UCSD-AML1 (cell line): ENCODE measurements around the gene EXOC6B.

Experiments
- DNase-seq: peaks from one replicate; lab custom pipeline; 2025; ENCODE audit not compliant: unreplicated experiment; lab: John Stamatoyannopoulos, UW

Gene EXOC6B

DNA sequence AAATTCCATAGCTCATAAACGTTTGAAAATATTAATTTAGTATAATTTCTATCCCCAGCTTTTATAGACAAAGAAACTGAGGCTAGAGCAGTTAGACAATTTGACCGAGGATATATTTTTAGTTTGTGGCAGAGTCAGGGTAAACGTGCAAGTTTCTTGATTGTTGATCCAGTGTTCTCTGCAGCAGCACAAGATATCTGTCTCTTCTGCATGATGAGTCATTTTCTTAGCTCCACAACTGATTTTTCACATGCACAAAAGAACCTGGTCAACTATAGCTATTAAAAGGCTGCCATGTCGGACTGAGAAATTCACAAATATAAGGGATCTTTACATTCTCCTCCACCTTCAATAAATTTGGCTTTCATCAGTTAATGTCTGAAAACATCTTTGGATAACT lies 534.8 kb downstream of the EXOC6B start:
- DNase-seq, result no peak

DNA sequence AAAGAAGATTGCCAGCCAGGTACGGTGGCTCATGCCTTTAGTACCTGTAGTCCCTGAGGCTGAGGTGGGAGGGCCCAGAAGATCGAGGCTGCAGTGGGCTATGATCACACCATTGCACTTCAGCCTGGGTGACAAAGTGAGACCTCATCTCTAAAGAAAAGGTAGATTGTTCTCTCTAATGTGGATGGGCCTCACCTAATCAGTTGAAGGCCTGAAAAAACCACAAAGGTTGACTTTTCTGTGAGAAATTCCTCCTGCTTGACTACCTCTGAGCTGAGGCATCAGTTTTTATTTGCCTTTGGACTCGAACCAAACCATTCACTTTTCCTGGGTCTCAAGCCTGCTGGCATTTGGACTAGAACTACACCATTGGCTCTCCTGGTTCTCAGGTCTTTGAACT lies 536.1 kb downstream of the EXOC6B start:
- DNase-seq, result no peak

DNA sequence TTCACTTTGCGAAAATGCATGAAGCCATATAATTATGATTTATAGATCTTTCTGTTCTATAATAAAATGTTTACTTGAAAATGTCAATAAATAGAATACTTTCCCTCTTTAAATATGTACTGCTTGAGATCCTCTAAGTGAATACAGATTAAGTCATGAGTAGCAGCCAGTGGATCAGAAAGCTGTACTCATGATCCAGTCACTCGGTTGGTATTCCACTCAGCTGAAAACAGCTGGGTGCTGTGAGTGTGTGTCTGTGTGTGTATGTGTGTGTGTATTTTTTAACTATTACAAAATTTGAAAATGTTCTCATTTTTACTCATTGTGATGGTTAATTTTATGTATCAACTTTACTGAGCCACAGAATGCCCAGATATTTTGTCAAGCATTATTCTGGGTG lies 536.5 kb downstream of the EXOC6B start:
- DNase-seq, result no peak

DNA sequence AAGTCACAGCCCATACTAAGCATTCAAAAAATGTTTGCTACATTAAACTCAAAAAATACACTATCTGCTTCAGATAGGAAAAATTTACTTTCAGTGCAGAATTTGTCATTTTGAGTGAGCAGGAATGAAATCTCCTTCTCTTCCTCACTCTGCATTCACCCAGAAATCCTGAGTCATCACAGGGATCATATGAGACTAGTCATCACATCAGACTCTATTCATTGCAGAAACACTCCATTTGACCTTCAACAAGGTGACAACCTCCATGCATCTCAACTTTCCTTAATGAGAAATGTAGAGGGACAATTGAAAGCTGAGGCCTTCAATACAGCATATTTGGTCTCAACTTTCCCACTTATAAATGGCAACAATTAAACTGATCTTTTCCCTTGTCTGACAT lies 547.8 kb downstream of the EXOC6B start:
- no peak for DNase-seq

DNA sequence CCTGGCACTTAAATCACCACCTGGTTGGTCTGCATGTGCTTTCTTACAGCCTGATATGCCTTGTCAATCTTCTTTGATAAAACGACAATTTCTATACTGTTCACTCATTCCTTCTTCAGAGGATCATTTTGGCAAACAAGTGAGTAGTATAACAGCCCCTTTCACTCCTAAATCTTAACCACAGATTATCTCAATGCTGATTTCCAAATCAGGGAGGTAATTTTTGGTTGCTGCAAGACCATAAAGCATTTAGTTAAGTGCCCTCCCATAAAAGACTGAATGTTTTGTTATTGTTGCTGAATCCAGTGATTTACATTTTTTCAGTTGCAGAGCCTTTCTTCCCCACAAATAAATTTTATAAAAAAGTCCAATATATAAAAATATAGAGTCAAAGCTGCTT lies 549.0 kb downstream of the EXOC6B start:
- DNase-seq, result no peak

DNA sequence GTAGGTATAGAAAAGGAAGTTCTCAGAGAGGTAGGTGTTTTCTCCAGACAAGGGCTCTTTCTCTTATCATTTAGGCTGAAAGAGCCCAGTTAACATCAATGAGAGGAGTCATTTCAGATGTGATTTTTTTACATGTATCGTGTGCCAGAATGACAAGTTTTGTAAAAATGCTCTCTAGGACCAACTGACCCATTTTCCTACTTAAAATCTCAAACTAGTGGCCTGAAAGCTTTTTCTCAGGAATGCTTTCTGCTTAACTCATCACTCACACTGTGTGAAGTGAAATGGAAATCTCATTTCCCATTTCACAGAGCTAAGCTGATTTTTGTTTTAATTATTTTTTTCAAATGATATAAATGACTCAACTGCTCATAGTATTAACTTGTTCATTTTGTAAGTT lies 549.5 kb downstream of the EXOC6B start:
- DNase-seq, result no peak

DNA sequence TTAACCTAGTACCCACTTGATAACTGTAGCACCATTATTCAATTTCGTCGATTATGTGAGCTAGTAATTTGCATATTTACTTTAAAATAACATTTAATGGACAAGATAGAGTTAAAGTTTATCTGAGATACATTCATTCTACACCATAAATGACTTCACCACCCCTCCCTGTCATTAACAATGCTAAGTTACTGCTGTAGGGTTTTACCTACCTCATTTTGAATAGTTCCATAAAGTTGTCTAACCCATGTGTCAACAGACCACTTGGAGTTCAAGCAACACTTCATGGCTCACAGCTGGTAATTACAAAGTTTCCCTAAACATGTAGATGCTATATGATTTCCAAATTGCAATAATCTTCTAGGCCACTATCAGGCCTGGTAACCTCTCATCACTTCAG lies 550.7 kb downstream of the EXOC6B start:
- DNase-seq, result no peak

DNA sequence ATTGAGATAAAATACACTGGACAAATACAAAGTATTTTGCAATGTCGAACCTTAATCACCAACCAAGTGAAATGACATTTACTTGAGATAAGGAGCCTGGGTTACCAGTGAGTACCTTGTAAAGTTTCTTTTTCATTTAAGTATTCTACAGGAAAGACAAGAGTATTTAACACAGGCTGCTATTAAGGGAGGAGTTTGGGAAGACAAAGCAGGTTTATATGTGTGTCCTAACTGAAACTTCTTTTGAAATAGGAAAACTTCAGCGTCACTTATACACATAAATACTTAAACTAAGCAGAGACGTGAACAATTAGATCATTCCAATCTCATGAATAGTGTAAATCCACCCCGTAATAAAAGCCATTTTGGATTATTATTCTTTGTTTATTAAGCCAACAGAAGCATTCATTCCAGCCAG lies 551.4 kb downstream of the EXOC6B start:
- DNase-seq, result no peak

DNA sequence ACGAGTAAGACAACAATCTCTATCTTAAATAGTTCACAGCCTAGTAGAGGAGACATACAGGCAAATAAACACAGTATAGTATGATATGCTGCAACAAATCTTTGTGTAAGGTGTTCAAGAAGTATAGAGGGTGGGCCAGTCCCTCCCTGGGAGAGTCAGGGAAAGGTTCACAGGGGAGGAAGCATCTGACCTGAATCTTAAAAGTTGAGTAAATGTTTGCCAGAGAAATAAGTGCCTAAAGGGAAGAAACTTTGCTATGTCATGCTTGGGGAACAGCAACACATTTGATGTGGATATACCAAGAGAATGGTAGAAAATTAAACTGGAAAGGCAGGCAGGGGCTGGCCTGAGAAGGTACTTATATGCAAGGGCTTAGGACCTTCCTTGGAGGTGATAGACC lies 552.4 kb downstream of the EXOC6B start:
- no peak for DNase-seq

DNA sequence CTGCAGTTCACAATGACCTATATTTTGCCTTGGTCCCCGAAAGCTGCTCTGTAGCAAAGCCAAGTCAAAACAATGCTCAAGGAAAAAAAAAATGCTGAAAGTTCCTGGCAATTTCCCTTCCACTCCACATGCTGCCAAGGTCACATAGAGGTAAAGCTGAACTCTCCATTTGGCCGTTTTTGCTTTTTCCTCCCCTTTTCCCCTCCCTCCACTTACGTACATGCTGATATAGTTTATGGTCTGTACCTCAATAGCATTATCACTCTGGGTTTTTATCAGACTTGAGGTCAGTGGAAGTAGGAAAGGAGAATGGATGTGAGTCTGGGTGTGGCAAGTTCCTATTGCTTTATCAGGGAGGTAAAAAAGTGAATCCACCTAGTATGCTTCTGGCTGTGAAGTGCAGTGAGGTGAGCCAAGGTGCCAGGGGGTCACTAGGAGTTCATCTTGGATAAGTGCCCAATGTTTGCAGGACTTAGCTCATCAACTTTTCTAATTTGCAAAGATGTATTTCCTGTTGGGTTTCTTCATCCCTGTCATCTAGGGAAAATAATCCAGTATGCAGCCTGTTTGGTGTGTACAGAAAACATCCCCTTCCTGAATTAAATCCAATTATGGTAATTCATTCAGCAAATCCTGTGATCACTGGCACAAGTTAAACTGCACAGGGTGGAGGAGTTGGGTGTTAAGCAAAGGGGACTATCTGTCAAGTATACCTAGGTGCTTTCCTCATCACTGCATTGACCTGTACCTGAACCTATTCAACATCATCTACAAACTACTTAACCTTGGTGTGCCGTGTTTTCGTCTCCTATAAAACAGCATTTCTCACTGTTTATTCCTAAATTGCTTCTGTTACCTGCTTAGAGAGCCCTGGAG lies 553.8 kb downstream of the EXOC6B start:
- no peak for DNase-seq

DNA sequence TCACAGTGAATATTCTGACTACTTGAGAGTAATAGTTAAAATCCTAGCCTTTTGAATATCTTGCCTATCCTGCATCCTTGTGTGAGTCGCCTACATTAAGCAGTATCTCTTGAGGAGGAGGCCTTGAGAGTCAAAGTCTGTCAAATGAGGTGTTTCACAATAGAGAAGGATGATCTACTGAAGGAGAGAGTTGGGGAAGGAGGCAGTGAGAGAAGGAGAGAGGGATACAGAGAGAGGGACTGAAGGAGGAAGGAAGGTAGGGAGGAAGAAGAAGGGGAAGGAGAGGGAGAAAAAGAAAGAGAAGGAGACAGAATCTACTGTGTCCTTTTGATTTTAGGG lies 554.6 kb downstream of the EXOC6B start:
- no peak for DNase-seq

DNA sequence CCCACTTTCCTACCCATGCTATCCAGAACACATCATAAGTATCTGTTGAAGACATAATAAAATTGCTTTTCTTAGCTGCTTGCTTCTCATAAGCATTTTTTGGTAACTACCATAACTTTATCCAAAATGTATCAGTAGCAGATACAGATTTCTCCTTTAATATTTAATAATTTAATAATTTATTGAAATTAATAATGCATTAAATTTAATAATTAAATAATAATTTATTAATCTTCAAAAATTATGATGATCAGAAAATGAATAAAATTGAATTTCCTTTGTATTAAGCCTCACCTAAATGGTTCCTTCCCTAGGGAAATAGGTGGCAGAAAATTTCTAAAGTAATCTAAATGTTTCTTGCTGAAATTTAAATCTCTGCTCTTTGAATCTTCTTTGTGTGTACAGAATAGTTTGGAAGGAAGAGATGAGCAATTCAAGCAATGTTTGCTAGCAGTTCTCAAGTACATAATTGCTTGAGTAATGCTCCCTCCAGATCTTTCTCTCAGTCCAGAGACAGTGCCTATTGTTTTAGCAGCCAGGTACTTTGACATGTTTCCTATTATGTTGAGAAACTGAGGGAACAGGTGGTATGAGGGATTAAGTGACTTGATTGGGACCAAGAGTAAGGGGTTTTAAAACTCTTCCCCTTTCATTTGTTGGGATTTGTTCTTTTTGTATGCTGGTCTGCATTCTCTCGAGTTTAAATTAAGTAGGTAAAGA lies 555.1 kb downstream of the EXOC6B start:
- DNase-seq, result no peak

DNA sequence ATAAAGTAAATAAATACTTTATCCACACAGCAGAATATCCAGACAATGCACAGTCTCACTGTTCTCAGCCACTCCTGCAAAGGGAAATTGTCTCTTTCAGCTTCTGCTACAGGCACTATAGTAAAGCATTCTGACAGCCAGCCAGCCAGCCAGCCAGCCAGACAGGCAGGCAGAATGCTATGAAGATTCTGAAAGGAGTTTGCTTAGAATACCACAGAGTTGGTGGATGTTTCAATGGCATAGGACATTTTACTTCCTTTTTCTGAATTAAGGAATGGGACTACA lies 562.1 kb downstream of the EXOC6B start:
- no peak for DNase-seq

DNA sequence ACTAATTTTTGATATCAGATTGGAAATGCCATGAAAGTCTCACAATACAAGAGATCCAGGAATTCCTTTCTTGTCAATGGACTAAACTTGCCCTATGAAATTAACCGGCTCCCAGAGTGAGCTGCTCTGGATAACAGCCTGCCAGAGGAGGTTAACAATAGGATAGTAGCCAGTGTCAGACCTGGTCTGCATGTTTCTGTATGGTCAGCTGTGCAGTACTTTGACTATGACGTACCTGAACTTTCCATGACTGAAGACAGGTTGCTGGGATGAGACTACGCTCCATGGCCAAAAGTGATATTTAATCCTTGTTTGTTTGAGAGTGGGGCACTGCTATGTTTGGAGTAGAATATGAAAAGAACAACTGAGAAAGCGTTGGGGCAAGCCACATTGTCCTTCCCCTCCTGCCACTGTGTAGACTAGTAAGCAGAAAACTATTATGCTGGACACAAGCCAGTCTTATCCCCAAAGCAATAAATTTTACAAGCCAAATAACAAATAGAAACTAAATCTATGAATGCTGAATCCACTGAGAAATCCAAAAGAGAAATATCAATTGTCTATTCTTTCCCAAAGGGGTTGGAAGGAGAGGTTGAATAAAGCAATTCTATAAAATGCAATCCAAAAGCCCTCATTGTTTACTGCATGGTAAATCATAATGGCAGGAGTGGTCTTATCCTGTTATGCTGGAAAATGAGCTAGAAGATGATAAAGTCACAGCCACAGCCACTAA lies 562.6 kb downstream of the EXOC6B start:
- DNase-seq, result no peak

DNA sequence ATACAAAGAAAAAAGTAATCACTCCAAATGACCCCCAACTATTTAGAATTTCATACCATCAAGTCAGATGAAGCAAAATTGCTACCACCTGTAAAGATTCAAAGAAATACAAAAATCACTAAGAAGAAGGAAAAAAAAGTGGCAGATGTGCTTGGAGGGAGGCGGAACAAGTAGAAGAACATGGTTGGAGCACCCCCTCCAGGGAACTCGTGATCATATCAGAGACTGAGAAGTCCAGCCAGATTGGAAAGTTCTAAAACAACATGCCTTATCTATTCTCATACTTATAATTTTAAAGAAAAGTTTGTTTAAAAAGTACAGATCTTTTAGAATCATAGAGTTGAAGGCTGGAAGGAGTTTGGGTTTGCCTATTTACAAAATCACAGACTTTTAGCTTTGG lies 564.8 kb downstream of the EXOC6B start:
- no peak for DNase-seq

DNA sequence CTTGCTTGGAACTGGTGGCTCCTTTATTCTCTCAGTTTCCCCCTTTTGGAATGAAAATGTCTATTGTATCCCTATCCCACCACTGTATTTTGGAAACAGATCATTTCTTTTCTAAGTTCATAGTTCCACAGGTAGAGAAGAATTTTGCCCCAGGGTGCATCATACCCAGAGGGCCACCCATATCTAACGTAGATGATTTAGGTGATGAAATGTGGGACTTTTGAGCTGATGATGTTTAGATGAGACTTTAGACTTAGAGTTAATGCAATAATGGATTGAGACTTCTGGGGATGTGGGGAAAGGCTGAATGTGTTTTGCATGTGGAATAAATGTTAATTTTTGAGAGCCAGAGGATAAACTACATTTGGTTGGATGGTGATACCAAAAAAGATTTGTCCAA lies 570.3 kb downstream of the EXOC6B start:
- DNase-seq, result no peak

DNA sequence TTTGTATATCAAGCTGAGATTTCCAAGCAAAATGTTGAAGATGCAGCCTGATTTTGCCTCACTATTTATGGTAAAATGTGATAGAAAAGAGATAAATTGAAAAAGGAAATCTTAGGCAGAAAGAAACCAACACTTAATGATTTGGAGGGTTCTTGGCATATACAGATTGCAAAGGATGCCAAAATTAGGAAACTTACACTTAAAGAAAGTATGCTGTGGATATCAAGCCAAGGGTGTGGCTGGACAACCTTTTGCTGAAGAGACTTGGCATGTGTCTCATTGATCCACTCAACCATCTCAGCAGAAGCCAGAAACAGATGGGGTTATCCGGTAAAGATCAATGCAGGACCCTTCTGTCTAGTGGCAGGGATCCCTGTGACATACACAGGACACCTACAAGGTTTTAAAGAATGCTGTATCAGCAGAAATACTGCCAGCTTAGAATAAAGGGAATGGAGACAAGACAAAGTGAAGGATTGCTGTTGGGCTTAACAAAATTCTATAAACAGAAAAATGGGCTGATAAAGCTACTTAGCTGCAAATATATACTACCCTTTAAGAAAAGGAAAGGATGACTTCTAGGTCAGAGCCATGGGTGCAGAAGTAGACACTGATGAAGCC lies 570.9 kb downstream of the EXOC6B start:
- no peak for DNase-seq

DNA sequence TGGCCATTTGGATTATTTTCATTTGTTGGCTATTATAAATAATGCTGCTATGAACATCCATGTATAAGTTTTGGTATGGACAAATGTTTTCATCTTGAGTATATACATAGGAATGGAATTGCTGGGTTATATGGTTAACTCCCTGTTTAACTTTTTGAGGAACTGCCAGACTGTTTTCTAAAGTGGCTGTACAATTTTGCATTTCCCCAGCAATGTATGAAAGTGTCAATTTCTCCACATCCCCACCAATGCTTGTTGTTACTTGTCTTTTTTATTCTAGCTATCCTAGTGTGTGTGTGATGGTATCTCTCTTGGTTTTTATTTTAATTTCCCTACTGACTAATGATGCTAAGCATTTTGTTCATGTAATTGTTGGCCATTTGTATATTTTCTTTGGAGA lies 587.5 kb downstream of the EXOC6B start:
- no peak for DNase-seq

DNA sequence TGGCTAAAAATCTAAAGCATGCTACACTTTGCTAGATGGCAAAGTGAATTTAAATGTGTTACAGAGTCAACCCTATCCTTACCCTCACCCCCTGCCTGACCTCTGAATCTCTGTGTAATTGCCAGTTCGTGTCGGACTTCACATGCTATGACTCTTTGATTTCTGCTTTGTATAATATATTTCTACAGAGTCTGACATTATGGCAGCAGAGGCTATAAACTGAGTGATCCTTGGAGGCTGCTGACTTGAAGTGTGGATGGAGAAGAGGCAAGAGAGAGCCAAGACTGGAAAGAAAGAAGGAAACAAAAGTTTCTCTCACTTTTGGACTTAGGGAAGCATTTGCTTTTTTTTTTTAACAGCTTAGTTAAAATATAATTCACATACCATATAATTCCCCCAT lies 588.3 kb downstream of the EXOC6B start:
- DNase-seq, result no peak

DNA sequence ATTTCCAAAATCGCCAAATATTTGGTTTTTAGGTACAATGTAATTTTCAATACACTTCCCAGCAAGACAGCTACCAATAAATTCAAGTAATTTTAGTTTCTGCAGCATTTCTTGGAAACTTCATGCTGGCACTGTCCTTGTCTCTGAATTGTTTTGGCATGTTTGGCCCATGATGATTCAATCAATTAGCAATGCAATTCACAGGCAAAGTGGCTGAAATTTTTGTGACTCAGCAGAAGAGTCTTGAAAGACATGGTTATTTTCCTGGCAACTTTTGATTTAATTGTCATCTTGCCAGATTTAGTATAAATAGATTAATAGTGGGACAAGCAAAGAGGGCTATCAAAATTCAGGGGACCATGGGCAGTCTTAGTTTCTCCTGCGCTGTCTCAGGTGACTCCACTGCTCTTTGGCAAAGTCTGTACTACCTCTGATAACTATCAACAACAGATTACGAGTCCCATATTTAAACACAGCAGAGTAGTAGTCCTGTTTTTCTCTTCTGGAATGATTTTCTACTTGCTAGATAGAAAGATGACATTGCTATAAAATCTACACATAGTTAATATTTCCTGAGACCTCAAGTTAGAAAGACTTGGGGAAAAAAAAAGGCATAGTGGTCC lies 589.3 kb downstream of the EXOC6B start:
- DNase-seq, result no peak
